ENCODE measurements around the gene YAE1.

DNA sequence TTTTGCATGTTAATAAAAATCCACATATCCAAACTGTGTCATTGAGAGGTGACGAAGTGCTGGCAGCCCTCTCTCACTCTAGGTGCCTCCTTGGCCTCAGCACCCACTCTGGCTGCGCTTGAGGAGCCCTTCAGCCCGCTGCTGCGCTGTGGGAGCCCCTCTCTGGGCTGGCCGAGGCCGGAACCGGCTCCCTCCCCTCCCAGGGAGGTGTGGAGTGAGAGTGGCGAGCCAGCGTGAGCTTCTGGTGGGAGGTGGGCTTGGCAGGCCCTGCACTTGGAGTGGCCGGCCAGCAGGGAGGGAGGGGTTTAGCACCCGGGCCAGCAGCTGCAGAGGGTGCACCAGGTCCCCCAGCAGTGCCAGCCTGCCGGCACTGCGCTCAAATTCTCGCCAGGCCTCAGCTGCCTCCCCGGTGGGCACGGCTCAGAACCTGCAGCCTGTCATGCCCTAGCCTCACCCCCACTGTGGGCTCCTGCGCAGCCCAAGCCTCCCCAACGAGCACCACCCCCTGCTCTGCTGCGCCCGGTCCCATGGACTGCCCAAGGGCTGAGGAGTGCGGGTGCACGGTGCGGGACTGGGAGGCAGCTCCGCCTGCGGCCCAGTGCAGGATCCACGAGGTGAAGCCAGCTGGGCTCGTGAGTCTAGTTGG is 11.1 kb downstream of the YAE1 start:
- TF ChIP-seq CTCF (IDR thresholded peaks at IDR 0.05; ENCODE audit: insufficient read depth, low read depth, low read length) = no peak
- no peak for TF ChIP-seq EZH2 (IDR thresholded peaks at IDR 0.05; ENCODE audit: insufficient read depth, low read length)

All from astrocyte (in vitro differentiated cells and primary cell).